Panc1 (cell line): ENCODE data around the gene MB21D2. TPM values are rescaled to one million over a fixed set of nuclear protein-coding genes. Genes with fewer than 3 reads are reported as not detected.

Experiments
- ATAC-seq: fragments of 200-7000 bp; cut with Tn5 transposase; 2 replicates; pipeline ENCODE4 v1.9.1; 2020; ENCODE audit warnings: mild to moderate bottlenecking, moderate library complexity
- BruUV-seq: library from RNA; stranded (reverse); fragments of 400-500 nt; replicated peaks from 2 replicates; lab custom pipeline; 2021; lab: Mats Ljungman, UMichigan
- CTCF ChIA-PET: fragments of 300-600 bp; sonication (Branson Sonifier 250); formaldehyde crosslinking; loops from one replicate; lab custom pipeline; 2022; ENCODE audit warnings: antibody characterized with exemption; lab: Charles Lee
- POLR2A ChIA-PET: fragments of 300-600 bp; sonication (Branson Sonifier 250); formaldehyde crosslinking; loops from one replicate; lab custom pipeline; 2022; ENCODE audit warnings: antibody characterized with exemption; lab: Charles Lee
- DNase-seq: peaks from one replicate; pipeline ENCODE4 v3.0.0-alpha.2; 2010; ENCODE audit warnings: low read depth, low spot score
- H3K27ac ChIP-seq: 2 replicates; pipeline ENCODE4 v1.5.1; 2011; ENCODE audit warnings: mild to moderate bottlenecking, low read length, inconsistent platforms
- H3K27me3 ChIP-seq: fragments of 200-500 bp; sonication (Bioruptor generic); 2 replicates; pipeline ENCODE4 v1.6.0; 2014; ENCODE audit warnings: low read length, inconsistent platforms; ENCODE audit not compliant: control insufficient read depth, insufficient read depth
- H3K36me3 ChIP-seq: fragments of 200-500 bp; sonication (Bioruptor generic); 2 replicates; pipeline ENCODE4 v1.5.1; 2014; ENCODE audit warnings: inconsistent platforms, mild to moderate bottlenecking, low read length, moderate library complexity; ENCODE audit not compliant: control insufficient read depth, insufficient read depth
- H3K4me1 ChIP-seq: 2 replicates; pipeline ENCODE4 v1.5.1; 2011; ENCODE audit warnings: inconsistent platforms, mild to moderate bottlenecking, low read length, moderate library complexity; ENCODE audit not compliant: control insufficient read depth, insufficient read depth
- H3K4me3 ChIP-seq, 2 experiments: 2 replicates each; pipeline ENCODE4 v1.5.1; 2011 to 2012; ENCODE audit warnings: low read depth in 2 of 2, low read length in 2 of 2, mild to moderate bottlenecking in 2 of 2, inconsistent platforms in 1 of 2, moderate library complexity in 1 of 2
- H3K9me3 ChIP-seq: fragments of 200-500 bp; sonication (Bioruptor generic); 2 replicates; pipeline ENCODE4 v1.5.1; 2014; ENCODE audit warnings: low read depth, mild to moderate bottlenecking, inconsistent platforms, low read length, moderate library complexity; ENCODE audit not compliant: control insufficient read depth, insufficient read depth
- POLR2AphosphoS5 ChIP-seq: IDR thresholded peaks from 2 replicates; pipeline ENCODE4 v1.6.1; 2012; ENCODE audit warnings: mild to moderate bottlenecking, low read depth, low read length, moderate library complexity
- SIN3A ChIP-seq: IDR thresholded peaks from 2 replicates; pipeline ENCODE4 v1.6.1; 2012; ENCODE audit warnings: low read depth, mild to moderate bottlenecking, low read length, moderate library complexity, borderline replicate concordance; ENCODE audit not compliant: insufficient read depth
- TCF7L2 ChIP-seq: IDR thresholded peaks from 2 replicates; pipeline ENCODE4 v1.6.1; 2011; ENCODE audit warnings: mild to moderate bottlenecking, low read depth, low read length, inconsistent platforms
- in situ Hi-C: cut with HindIII; loops from 2 replicates; pipeline ENCODE4 v1.10.0; 2016; ENCODE audit warnings: low sequenced_read_pairs, low pct_unique_long_range_greater_than_20kb
- intact Hi-C: fragments of 100-400 bp; cut with micrococcal nuclease; formaldehyde crosslinking; loops from one replicate; pipeline ENCODE4 v1.10.0; 2022; ENCODE audit not compliant: unreplicated experiment
- total RNA-seq: library from RNA; stranded (reverse); gene quantifications from one replicate; pipeline ENCODE4 v1.2.1, GENCODE V29; 2021; ENCODE audit not compliant: unreplicated experiment
- TF ChIP-seq, protein P1 (sequence below), 2 experiments: IDR thresholded peaks; 2 replicates each; pipeline ENCODE4 v1.6.1; 2011 to 2012; ENCODE audit warnings: low read depth in 2 of 2, control low read depth in 1 of 2, low read length in 1 of 2, mild to moderate bottlenecking in 1 of 2, moderate library complexity in 1 of 2; ENCODE audit not compliant: insufficient read depth in 1 of 2
- TF ChIP-seq, protein P2 (sequence below): fragments of 450-650 bp; IDR thresholded peaks from 2 replicates; pipeline ENCODE4 v1.5.1; 2017; ENCODE audit warnings: mild to moderate bottlenecking

MB21D2 gene
- total RNA-seq, 1 experiment from 2014 or later, result 7.8 TPM

DNA sequence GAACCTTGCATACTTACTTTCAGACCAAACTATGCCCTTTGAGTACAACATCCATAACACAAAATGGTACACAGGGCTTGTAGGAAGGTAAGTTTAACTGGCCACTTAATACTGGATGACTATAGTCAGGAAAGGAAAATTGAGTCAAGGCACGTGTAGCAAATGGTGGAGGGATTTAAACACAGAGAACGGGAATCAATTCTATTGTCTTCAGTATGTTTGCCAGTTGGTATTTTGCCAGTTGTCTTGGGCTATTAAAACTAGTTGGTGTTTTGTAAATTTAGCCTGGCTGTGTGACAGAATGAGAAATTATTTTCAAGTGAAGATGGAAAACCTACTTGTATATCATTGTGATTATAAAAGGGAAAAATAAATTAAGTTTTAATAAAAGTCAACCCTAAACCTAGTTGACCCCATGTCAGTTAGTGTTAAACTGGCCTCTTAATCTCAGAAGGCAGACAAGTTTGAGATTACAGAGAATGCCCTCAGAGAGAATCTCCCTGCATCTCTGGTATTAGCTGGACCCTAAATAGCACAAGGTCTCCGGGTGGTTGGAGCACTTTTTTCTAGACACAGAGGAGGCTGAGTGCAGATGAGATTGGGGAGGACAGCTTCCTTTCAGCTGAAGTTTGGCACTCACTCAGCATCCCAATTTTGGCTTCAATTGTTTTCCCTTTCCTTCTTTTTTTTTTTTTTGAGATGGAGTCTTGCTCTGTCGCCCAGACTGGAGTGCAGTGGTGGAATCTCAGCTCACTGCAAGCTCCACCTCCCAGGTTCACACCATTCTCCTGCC, 91.2 kb downstream of the MB21D2 start:
- TF ChIP-seq, protein P1, sequence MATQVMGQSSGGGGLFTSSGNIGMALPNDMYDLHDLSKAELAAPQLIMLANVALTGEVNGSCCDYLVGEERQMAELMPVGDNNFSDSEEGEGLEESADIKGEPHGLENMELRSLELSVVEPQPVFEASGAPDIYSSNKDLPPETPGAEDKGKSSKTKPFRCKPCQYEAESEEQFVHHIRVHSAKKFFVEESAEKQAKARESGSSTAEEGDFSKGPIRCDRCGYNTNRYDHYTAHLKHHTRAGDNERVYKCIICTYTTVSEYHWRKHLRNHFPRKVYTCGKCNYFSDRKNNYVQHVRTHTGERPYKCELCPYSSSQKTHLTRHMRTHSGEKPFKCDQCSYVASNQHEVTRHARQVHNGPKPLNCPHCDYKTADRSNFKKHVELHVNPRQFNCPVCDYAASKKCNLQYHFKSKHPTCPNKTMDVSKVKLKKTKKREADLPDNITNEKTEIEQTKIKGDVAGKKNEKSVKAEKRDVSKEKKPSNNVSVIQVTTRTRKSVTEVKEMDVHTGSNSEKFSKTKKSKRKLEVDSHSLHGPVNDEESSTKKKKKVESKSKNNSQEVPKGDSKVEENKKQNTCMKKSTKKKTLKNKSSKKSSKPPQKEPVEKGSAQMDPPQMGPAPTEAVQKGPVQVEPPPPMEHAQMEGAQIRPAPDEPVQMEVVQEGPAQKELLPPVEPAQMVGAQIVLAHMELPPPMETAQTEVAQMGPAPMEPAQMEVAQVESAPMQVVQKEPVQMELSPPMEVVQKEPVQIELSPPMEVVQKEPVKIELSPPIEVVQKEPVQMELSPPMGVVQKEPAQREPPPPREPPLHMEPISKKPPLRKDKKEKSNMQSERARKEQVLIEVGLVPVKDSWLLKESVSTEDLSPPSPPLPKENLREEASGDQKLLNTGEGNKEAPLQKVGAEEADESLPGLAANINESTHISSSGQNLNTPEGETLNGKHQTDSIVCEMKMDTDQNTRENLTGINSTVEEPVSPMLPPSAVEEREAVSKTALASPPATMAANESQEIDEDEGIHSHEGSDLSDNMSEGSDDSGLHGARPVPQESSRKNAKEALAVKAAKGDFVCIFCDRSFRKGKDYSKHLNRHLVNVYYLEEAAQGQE (IDR thresholded peaks at IDR 0.05; ENCODE audit: insufficient read depth in 1 of 2, low read depth in 2 of 2, low read length in 1 of 2), result no peak
- TF ChIP-seq, protein P2, sequence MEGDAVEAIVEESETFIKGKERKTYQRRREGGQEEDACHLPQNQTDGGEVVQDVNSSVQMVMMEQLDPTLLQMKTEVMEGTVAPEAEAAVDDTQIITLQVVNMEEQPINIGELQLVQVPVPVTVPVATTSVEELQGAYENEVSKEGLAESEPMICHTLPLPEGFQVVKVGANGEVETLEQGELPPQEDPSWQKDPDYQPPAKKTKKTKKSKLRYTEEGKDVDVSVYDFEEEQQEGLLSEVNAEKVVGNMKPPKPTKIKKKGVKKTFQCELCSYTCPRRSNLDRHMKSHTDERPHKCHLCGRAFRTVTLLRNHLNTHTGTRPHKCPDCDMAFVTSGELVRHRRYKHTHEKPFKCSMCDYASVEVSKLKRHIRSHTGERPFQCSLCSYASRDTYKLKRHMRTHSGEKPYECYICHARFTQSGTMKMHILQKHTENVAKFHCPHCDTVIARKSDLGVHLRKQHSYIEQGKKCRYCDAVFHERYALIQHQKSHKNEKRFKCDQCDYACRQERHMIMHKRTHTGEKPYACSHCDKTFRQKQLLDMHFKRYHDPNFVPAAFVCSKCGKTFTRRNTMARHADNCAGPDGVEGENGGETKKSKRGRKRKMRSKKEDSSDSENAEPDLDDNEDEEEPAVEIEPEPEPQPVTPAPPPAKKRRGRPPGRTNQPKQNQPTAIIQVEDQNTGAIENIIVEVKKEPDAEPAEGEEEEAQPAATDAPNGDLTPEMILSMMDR, result peak; percentile 20; the same call in 1 of the 2 replicates
- no peak overlapping the region for H3K27ac ChIP-seq
- in situ Hi-C loops, result no loop called here
- BruUV-seq, result no TSS peak
- no peaks in the 10 kb centered on the region for H3K9me3 ChIP-seq
- H3K4me1 ChIP-seq, result peaks cover 13% of the 10 kb centered on the region
- intact Hi-C loops, result no loop called here
- H3K36me3 ChIP-seq, result no peaks in the 10 kb centered on the region
- no peak for DNase-seq
- H3K4me3 ChIP-seq, result no peak overlapping the region
- no peaks in the 10 kb centered on the region for H3K27me3 ChIP-seq
- ChIA-PET POLR2A (no interaction called here), CTCF (no interaction called here)
- ATAC-seq, result no peak

DNA sequence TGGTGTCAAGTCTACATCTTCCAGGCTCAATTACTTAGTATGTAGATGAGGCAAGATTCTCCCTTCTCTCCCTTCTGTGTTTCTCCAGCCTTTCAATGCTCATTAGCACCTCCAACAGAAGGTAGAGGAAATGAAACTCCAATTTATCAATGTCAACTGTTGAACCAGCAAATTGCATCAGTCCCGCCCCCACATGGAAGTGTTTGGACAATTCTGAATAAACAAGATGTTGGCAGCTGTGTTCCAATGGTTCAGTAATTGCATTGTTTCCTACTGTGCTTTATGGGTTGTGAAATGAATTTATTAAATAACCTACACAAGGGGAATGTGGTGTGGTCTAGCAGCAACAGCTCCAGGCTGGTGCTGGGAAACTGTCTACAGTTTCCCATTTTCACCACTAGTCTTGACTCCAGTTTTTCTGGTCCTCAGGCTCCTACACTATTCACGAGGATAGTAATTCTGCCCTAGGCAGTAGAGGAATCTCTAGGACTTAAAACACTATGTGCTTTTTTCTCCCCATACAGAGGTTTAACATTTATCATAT, 91.9 kb downstream of the MB21D2 start:
- intact Hi-C loops (no loop called here), in situ Hi-C loops (no loop called here)
- peak; percentile 75 for ATAC-seq
- Histone ChIP-seq H3K4me3 (no peak overlapping the region), H3K36me3 (no peaks in the 10 kb centered on the region), H3K27me3 (no peaks in the 10 kb centered on the region), H3K27ac (no peak overlapping the region; the same call in 1 of the 2 replicates), H3K9me3 (no peaks in the 10 kb centered on the region), H3K4me1 (peaks cover 8% of the 10 kb centered on the region; the same call in 1 of the 2 replicates)
- TF ChIP-seq, protein P1 (IDR thresholded peaks at IDR 0.05; ENCODE audit: insufficient read depth in 1 of 2, low read depth in 2 of 2, low read length in 1 of 2), result no peak
- TF ChIP-seq, protein P2, result peak; percentile 43; the same call in 1 of the 2 replicates
- TF ChIP-seq SIN3A (no peak), POLR2AphosphoS5 (peak; percentile 52; the same call in 1 of the 2 replicates), TCF7L2 (0 out of 2 replicates have a peak, but pooled peaks have one; percentile 63)
- no peak for DNase-seq
- POLR2A ChIA-PET, result no interaction called here
- CTCF ChIA-PET, result interaction anchor here (1.1 kb wide), 1 partner anchor 12 kb away, joined by 3 read pairs; no protein-coding TSS in a partner anchor
- BruUV-seq, result no TSS peak
